Prostate gland (tissue), 2 donors: ENCODE results near the gene PKNOX2.

Source experiments
- POLR2A ChIP-seq: fragments of 450-650 bp; IDR thresholded peaks from one replicate; pipeline ENCODE4 v1.6.1; 2016; ENCODE audit warnings: antibody characterized with exemption, mild to moderate bottlenecking
- POLR2AphosphoS5 ChIP-seq: sonication (generic); formaldehyde crosslinking; IDR thresholded peaks from one replicate; pipeline ENCODE4 v1.6.1; 2017; ENCODE audit warnings: antibody characterized with exemption
- TF ChIP-seq, protein P1 (sequence below), 4 experiments: fragments of 200-600 bp in 2 of 4; fragments of 450-650 bp in 2 of 4; sonication (generic) in 2 of 4; IDR thresholded peaks; 1 replicate in 3 of 4; 2 replicates in 1 of 4; pipeline ENCODE4 v1.5.1; 2016 to 2019; ENCODE audit warnings: antibody characterized with exemption in 4 of 4, mild to moderate bottlenecking in 2 of 4, moderate library complexity in 2 of 4

DNA sequence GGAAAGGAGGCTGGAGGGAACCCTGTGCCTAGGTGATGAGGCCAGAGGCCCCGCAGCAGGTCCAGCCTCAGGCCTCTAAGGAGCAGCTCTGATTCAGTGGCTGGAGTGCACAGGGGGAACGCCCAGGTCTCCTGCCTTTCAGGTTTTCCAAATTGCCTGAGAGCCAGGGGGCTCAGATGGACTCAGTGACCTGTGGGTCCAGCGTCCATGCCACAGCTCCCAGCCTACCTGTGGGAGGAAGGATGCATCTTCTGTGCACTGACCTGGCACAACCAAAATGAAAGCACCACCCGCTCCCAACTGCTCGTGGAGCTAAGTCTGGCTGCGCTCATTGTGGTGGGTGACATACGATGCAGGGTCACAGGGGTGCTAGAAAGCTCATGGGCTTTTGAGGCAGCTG lies 248.7 kb downstream of the PKNOX2 start:
- TF ChIP-seq, protein P1, sequence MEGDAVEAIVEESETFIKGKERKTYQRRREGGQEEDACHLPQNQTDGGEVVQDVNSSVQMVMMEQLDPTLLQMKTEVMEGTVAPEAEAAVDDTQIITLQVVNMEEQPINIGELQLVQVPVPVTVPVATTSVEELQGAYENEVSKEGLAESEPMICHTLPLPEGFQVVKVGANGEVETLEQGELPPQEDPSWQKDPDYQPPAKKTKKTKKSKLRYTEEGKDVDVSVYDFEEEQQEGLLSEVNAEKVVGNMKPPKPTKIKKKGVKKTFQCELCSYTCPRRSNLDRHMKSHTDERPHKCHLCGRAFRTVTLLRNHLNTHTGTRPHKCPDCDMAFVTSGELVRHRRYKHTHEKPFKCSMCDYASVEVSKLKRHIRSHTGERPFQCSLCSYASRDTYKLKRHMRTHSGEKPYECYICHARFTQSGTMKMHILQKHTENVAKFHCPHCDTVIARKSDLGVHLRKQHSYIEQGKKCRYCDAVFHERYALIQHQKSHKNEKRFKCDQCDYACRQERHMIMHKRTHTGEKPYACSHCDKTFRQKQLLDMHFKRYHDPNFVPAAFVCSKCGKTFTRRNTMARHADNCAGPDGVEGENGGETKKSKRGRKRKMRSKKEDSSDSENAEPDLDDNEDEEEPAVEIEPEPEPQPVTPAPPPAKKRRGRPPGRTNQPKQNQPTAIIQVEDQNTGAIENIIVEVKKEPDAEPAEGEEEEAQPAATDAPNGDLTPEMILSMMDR (IDR thresholded peaks at IDR 0.05): no peak
- TF ChIP-seq POLR2A: no peak
- no peak for TF ChIP-seq POLR2AphosphoS5
